ENCODE measurements around the gene SATL1. TPM values are rescaled to one million over a fixed set of nuclear protein-coding genes. Genes with fewer than 3 reads are reported as not detected.

The SATL1 gene
- total and polyA plus RNA-seq, 2 of the 13 experiments (the other 11 are each of a cell fraction or from before 2014, with no cell fraction given): not detected

DNA sequence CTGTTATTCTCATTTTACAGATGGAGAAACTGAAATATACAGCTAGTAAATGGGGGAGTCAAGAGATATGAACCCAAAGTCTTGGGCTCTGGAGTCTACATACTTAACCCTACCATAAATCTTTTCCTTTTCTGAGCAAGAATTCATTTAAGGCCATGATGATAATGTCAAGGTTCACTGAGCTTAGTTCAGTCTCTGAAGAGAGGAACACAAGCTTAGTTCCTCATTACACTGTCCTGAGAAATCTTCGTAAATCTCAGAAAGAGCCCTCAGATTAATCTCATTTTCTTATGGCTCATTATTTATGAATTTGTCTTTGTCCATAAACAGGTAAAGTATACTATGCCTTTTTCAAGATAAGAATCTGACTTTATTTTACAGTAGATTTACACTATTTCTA lies 104.2 kb downstream of the SATL1 start:
- in situ Hi-C loops (cut with HindIII; ENCODE audit: extremely low pct_ligation_motif_present, low pct_unique_long_range_greater_than_20kb): no loop called here
- TF ChIP-seq ZNF136 (CRISPR knock-in tag; IDR thresholded peaks at IDR 0.05; ENCODE audit: low read depth) (no peak), ARHGAP35 (CRISPR knock-in tag; IDR thresholded peaks at IDR 0.05; ENCODE audit: borderline replicate concordance) (no peak), SRSF9 (IDR thresholded peaks at IDR 0.05; ENCODE audit: borderline replicate concordance, insufficient read depth, low read depth, low read length, poor library complexity, severe bottlenecking) (no peak), REPIN1 (CRISPR knock-in tag; IDR thresholded peaks at IDR 0.05; ENCODE audit: borderline replicate concordance, low read depth) (no peak), NFYC (CRISPR knock-in tag; IDR thresholded peaks at IDR 0.05) (no peak), RXRB (CRISPR knock-in tag; IDR thresholded peaks at IDR 0.05; ENCODE audit: borderline replicate concordance) (no peak), ZNF264 (CRISPR knock-in tag; IDR thresholded peaks at IDR 0.05) (no peak), HNRNPH1 (optimal IDR thresholded peaks at IDR 0.05; ENCODE audit: low read depth, low read length) (no peak), FOSL2 (CRISPR knock-in tag; IDR thresholded peaks at IDR 0.05) (no peak), ZSCAN30 (CRISPR knock-in tag; IDR thresholded peaks at IDR 0.05) (no peak), RFXANK (CRISPR knock-in tag; IDR thresholded peaks at IDR 0.05) (no peak), SALL2 (CRISPR knock-in tag; IDR thresholded peaks at IDR 0.05) (no peak), KLF13 (CRISPR knock-in tag; IDR thresholded peaks at IDR 0.05) (no peak), ZBTB38 (CRISPR knock-in tag; IDR thresholded peaks at IDR 0.05) (no peak), ZNF766 (CRISPR knock-in tag; IDR thresholded peaks at IDR 0.05; ENCODE audit: borderline replicate concordance) (no peak)
- TF ChIP-seq, protein P1, sequence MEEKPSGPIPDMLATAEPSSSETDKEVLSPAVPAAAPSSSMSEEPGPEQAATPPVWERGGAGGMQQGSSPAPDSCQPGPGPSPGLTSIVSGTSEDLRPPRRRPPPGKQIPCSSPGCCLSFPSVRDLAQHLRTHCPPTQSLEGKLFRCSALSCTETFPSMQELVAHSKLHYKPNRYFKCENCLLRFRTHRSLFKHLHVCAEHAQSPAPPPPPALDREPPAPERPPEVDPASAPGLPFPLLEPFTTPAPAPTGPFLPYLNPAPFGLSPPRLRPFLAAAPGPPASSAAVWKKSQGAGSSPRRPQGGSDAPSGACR (CRISPR knock-in tag; IDR thresholded peaks at IDR 0.05): no peak
- ChIA-PET POLR2A (no interaction called here), CTCF (ENCODE audit: low intra/inter-chr PET ratio, low total read pairs) (no interaction called here)
- H3K27ac ChIP-seq (ENCODE audit: extremely low read length, insufficient read depth, low read length): no peak overlapping the region
- DNase-seq (ENCODE audit: low spot score) (no peak), ATAC-seq (no peak), FAIRE-seq (no peak)
- H3K4me3 ChIP-seq (replicated peaks in 1 of 3; ENCODE audit: insufficient read depth in 1 of 3, low read depth in 2 of 3, low read length in 3 of 3): no peak overlapping the region
- no TSS peak for BruUV-seq (replicated peaks)
- no peak overlapping the region for H3K9ac ChIP-seq (ENCODE audit: insufficient read depth, low read depth, low read length)
- WGBS (ENCODE audit: low lambda C conversion rate): 80% methylated on average over 1 of the region's 1 CpG
- no peaks in the 10 kb centered on the region for H3K9me3 ChIP-seq (ENCODE audit: low read length)
- H3K4me1 ChIP-seq (ENCODE audit: insufficient read depth, low read length): no peaks in the 10 kb centered on the region
- intact Hi-C loops (cut with micrococcal nuclease; ENCODE audit: unreplicated experiment): no loop called here
- no peaks in the 10 kb centered on the region for H3K36me3 ChIP-seq (replicated peaks in 1 of 2; ENCODE audit: control insufficient read depth in 1 of 2, insufficient read depth in 2 of 2, low read length in 2 of 2)
- no peaks in the 10 kb centered on the region for H4K20me1 ChIP-seq (ENCODE audit: insufficient read depth, low read length)
- no peak overlapping the region for H2AFZ ChIP-seq (ENCODE audit: low read length)
- no peaks in the 10 kb centered on the region for H3K79me2 ChIP-seq (ENCODE audit: insufficient read depth, low read length)
- H3K27me3 ChIP-seq (ENCODE audit: control insufficient read depth in 1 of 2, insufficient read depth in 2 of 2, low read length in 2 of 2): no peaks in the 10 kb centered on the region
- H3K4me2 ChIP-seq (ENCODE audit: low read depth, low read length): no peak overlapping the region

All from HepG2 (cell line).